HEK293T (cell line): ENCODE results near the gene TMEM117.

ENCODE experiments used
- CTCF ChIA-PET: fragments of 350-600 bp; formaldehyde crosslinking; extraction: SDS; loops from one replicate; lab custom pipeline; 2021; ENCODE audit warnings: antibody characterized with exemption, inconsistent platforms; lab: Yijun Ruan, JAX
- POLR2A ChIA-PET: fragments of 350-600 bp; formaldehyde crosslinking; extraction: SDS; loops from one replicate; lab custom pipeline; 2020; ENCODE audit warnings: antibody characterized with exemption, inconsistent platforms; lab: Yijun Ruan, JAX
- DNase-seq: peaks from one replicate; pipeline ENCODE4 v3.0.0; 2012; ENCODE audit warnings: mixed read lengths; ENCODE audit errors: extremely low spot score
- ARNT ChIP-seq: fragments of 450-650 bp; IDR thresholded peaks from 2 replicates; pipeline ENCODE4 v1.6.1; 2017; ENCODE audit warnings: mild to moderate bottlenecking
- BHLHE40 ChIP-seq: fragments of 450-650 bp; IDR thresholded peaks from 2 replicates; pipeline ENCODE4 v1.6.1; 2016; ENCODE audit warnings: mild to moderate bottlenecking, moderate library complexity, borderline replicate concordance
- CTBP1 ChIP-seq: fragments of 450-650 bp; IDR thresholded peaks from 2 replicates; pipeline ENCODE4 v1.6.1; 2016; ENCODE audit warnings: borderline replicate concordance
- ELF4 ChIP-seq: fragments of 450-650 bp; IDR thresholded peaks from 2 replicates; pipeline ENCODE4 v1.6.1; 2017; ENCODE audit warnings: antibody characterized with exemption
- FOXA1 ChIP-seq: fragments of 450-650 bp; IDR thresholded peaks from 2 replicates; pipeline ENCODE4 v1.6.1; 2016; ENCODE audit warnings: mild to moderate bottlenecking
- FOXK2 ChIP-seq: fragments of 450-650 bp; IDR thresholded peaks from 2 replicates; pipeline ENCODE4 v1.6.1; 2016; ENCODE audit warnings: mild to moderate bottlenecking
- FOXM1 ChIP-seq: fragments of 450-650 bp; IDR thresholded peaks from 2 replicates; pipeline ENCODE4 v1.6.1; 2017; ENCODE audit warnings: mild to moderate bottlenecking, borderline replicate concordance
- HDGF ChIP-seq: fragments of 450-650 bp; IDR thresholded peaks from 2 replicates; pipeline ENCODE4 v1.6.1; 2017; ENCODE audit warnings: antibody characterized with exemption, borderline replicate concordance
- L3MBTL2 ChIP-seq: fragments of 450-650 bp; conservative IDR thresholded peaks from 2 replicates; pipeline ENCODE4 v1.6.1; 2016; ENCODE audit warnings: mild to moderate bottlenecking
- LEF1 ChIP-seq: fragments of 450-650 bp; IDR thresholded peaks from 2 replicates; pipeline ENCODE4 v1.6.1; 2017; ENCODE audit warnings: mild to moderate bottlenecking, borderline replicate concordance
- NFRKB ChIP-seq: fragments of 450-650 bp; IDR thresholded peaks from 2 replicates; pipeline ENCODE4 v1.6.1; 2016; ENCODE audit warnings: mild to moderate bottlenecking, moderate library complexity
- PKNOX1 ChIP-seq: fragments of 450-650 bp; IDR thresholded peaks from 2 replicates; pipeline ENCODE4 v1.6.1; 2016
- SP1 ChIP-seq: fragments of 450-650 bp; IDR thresholded peaks from 2 replicates; pipeline ENCODE4 v1.6.1; 2017
- SUZ12 ChIP-seq: fragments of 450-650 bp; IDR thresholded peaks from 2 replicates; pipeline ENCODE4 v1.6.1; 2016; ENCODE audit warnings: mild to moderate bottlenecking
- TARDBP ChIP-seq: fragments of 450-650 bp; IDR thresholded peaks from 2 replicates; pipeline ENCODE4 v1.6.1; 2016
- ZNF384 ChIP-seq: fragments of 450-650 bp; IDR thresholded peaks from 2 replicates; pipeline ENCODE4 v1.6.1; 2016

TMEM117 gene

GRCh38 chr12:44148936-44149335 lies 313.1 kb downstream of the TMEM117 start:
- CTCF ChIA-PET = no interaction called here
- POLR2A ChIA-PET = no interaction called here

GRCh38 chr12:44154128-44154527 lies 318.2 kb downstream of the TMEM117 start:
- ChIA-PET CTCF (no interaction called here), POLR2A (no interaction called here)
- no peak for DNase-seq
- no peak for TF ChIP-seq SUZ12
- TF ChIP-seq TARDBP = no peak
- TF ChIP-seq FOXM1 = no peak
- no peak for TF ChIP-seq LEF1
- no peak for TF ChIP-seq BHLHE40
- no peak for TF ChIP-seq SP1
- TF ChIP-seq HDGF = no peak
- no peak for TF ChIP-seq PKNOX1
- no peak for TF ChIP-seq CTBP1
- TF ChIP-seq FOXK2 = no peak
- no peak for TF ChIP-seq ZNF384
- TF ChIP-seq L3MBTL2 = no peak
- no peak for TF ChIP-seq ELF4
- TF ChIP-seq ARNT = no peak
- no peak for TF ChIP-seq FOXA1
- no peak for TF ChIP-seq NFRKB

More at GRCh38 chr12:44148936-44149335, 313.1 kb downstream of the TMEM117 start:
- DNase-seq = no peak
- no peak for TF ChIP-seq FOXM1
- TF ChIP-seq LEF1 = no peak
- no peak for TF ChIP-seq FOXA1
- TF ChIP-seq FOXK2 = no peak
- TF ChIP-seq TARDBP = no peak
- no peak for TF ChIP-seq SP1
- no peak for TF ChIP-seq CTBP1
- no peak for TF ChIP-seq ARNT
- TF ChIP-seq NFRKB = no peak
- no peak for TF ChIP-seq BHLHE40
- no peak for TF ChIP-seq PKNOX1

GRCh38 chr12:44155358-44155757 lies 319.5 kb downstream of the TMEM117 start:
- no peak for TF ChIP-seq L3MBTL2
- TF ChIP-seq TARDBP = no peak
- no peak for TF ChIP-seq ZNF384
- TF ChIP-seq ARNT = no peak
- no peak for TF ChIP-seq PKNOX1
- TF ChIP-seq HDGF = no peak
- no peak for TF ChIP-seq SP1
- no peak for TF ChIP-seq NFRKB
- TF ChIP-seq ELF4 = no peak
- no peak for TF ChIP-seq BHLHE40
- TF ChIP-seq LEF1 = no peak
- CTCF ChIA-PET = no interaction called here
- DNase-seq = no peak
- POLR2A ChIA-PET = no interaction called here

- no peak for DNase-seq
- ChIA-PET POLR2A (no interaction called here), CTCF (no interaction called here)
- TF ChIP-seq ELF4 (no peak), SUZ12 (no peak), FOXM1 (no peak), FOXK2 (no peak), HDGF (no peak), LEF1 (no peak), ARNT (no peak), BHLHE40 (no peak)
Observed at GRCh38 chr12:44157359-44157758, 321.5 kb downstream of the TMEM117 start.

GRCh38 chr12:44158746-44159145 lies 322.9 kb downstream of the TMEM117 start:
- POLR2A ChIA-PET = no interaction called here
- CTCF ChIA-PET = no interaction called here
- DNase-seq = no peak
- no peak for TF ChIP-seq L3MBTL2
- no peak for TF ChIP-seq HDGF
- TF ChIP-seq ELF4 = no peak

- no peak for DNase-seq
- CTCF ChIA-PET = no interaction called here
- POLR2A ChIA-PET = no interaction called here
- TF ChIP-seq SP1 (no peak), L3MBTL2 (no peak), FOXA1 (no peak), CTBP1 (no peak), ELF4 (no peak), FOXK2 (no peak), HDGF (no peak), PKNOX1 (no peak)
Observed at GRCh38 chr12:44159216-44159615, 323.3 kb downstream of the TMEM117 start.
